ENCODE measurements around the gene SLC25A29. TPM values are rescaled to one million over a fixed set of nuclear protein-coding genes. Genes with fewer than 3 reads are reported as not detected.
A peak's percentile ranks its signal among the peaks of the same experiment; 100 is the strongest.

Gene SLC25A29
- total and polyA plus RNA-seq, 12 donors = 9.0 to 277 (median 88.4) TPM

DNA sequence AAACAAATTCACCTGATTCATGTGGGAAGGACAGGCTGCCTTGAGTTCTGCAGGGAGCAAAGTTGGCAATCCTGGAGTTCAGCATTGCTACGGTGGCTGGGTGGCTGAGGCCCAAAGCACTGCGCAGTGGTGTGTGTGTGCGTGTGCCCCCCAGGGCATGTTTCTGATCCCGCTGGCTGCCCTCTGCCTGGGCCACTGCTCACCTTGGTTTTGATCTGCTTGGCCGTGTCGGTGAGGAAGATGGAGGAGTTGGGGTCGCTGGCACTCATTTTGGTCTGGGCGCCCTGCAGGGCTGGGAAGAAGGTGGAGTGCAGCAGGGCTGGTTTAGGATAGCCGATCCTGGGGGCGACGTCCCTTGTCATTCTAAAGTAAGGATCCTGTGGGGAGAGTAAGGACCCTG is 36.0 kb upstream of the SLC25A29 start:
- DNase-seq = peak in 3 of 7 donors; percentile 6 to 17 (median 7)
- TF ChIP-seq CTCF (IDR thresholded peaks at IDR 0.05) (no peak), POLR2A (IDR thresholded peaks at IDR 0.05) (no peak)
- intact Hi-C loops (cut with DNase I) = no loop called here
- 87 to 97% (median 94%) methylated on average over 11 of the region's 11 CpGs for WGBS, 4 donors
- no peaks in the 10 kb centered on the region for H3K9me3 ChIP-seq (replicated peaks in 1 of 3)
- peaks cover 0 to 35% of the 10 kb centered on the region in 2 donors for H3K36me3 ChIP-seq (replicated peaks in 1 of 2)
- no peak overlapping the region for H3K4me3 ChIP-seq
- H3K27me3 ChIP-seq = no peaks in the 10 kb centered on the region
- H3K4me1 ChIP-seq (replicated peaks in 1 of 2) = peaks cover 17 to 23% of the 10 kb centered on the region in 2 donors
- H3K27ac ChIP-seq = peak overlapping the region in 3 of 5 donors; percentile 49 to 90 (median 79)

DNA sequence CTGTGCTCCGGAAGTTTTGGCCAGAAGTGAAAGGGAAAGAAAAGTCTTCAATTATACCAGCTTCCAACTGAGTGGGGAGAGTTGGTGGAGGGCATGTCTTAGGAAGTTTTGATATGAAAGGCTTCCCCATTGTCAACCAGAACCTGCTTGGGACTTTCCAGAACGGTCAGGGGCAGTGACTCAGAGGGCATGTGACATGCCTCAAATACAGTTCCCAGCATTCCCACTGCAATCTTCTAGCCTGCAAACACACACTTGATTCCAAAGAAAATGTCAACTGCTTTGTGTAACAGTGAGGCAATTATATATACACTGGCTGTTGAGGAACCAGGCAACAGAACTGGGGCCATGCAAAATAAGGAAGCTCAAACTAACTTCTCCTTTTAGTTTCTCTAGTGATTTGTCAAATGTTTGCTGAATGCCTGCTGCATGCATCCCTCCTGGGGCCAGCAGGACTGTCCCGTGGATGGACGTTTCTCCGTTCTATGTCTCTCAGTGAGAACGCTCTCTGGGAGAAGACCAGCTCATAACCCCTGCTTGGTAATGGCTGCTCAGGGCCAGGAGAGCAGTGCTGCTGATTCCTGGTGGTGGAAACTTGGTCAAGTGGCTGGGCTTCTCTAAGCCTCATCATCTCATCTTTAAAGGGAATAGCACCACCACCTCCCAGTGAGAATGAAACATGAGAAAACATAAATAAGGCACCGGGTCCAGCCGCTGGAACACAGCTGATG is 35.2 kb upstream of the SLC25A29 start:
- Histone ChIP-seq H3K4me1 (replicated peaks in 1 of 2) (peaks cover 17 to 23% of the 10 kb centered on the region in 2 donors), H3K9me3 (replicated peaks in 1 of 3) (no peaks in the 10 kb centered on the region), H3K36me3 (replicated peaks in 1 of 2) (peaks cover 0 to 35% of the 10 kb centered on the region in 2 donors), H3K27ac (peak overlapping the region in 4 of 5 donors; percentile 49 to 90 (median 70)), H3K4me3 (no peak overlapping the region), H3K27me3 (no peaks in the 10 kb centered on the region)
- TF ChIP-seq POLR2A (IDR thresholded peaks at IDR 0.05) (no peak), CTCF (IDR thresholded peaks at IDR 0.05) (no peak)
- intact Hi-C loops (cut with DNase I) = no loop called here
- DNase-seq = peak; percentile 62 to 86 (median 80)
- 57 to 70% (median 63%) methylated on average over 7 to 8 of the region's 8 CpGs for WGBS, 4 donors

- DNase-seq = peak in 4 of 7 donors; percentile 15 to 28 (median 22)
- WGBS, 4 donors = 73 to 81% (median 75%) methylated on average over 6 of the region's 6 CpGs
- peaks cover 0 to 27% of the 10 kb centered on the region in 2 donors for H3K36me3 ChIP-seq (replicated peaks in 1 of 2)
Observed at GRCh38 chr14:100340423-100340813, 34.2 kb upstream of the SLC25A29 start.

More at GRCh38 chr14:100340423-100340813, 34.2 kb upstream of the SLC25A29 start:
- Histone ChIP-seq H3K4me3 (no peak overlapping the region), H3K4me1 (replicated peaks in 1 of 2) (peaks cover 17 to 23% of the 10 kb centered on the region in 2 donors), H3K27me3 (no peaks in the 10 kb centered on the region), H3K27ac (peak overlapping the region in 4 of 5 donors; percentile 10 to 90 (median 46)), H3K9me3 (replicated peaks in 1 of 3) (no peaks in the 10 kb centered on the region)
- TF ChIP-seq POLR2A (IDR thresholded peaks at IDR 0.05) (no peak), CTCF (IDR thresholded peaks at IDR 0.05) (no peak)
- intact Hi-C loops (cut with DNase I) = no loop called here

Data from adrenal gland (tissue), 12 donors.